PC-9 (cell line): Measurements from ENCODE around the gene IFNA1.
A peak's percentile ranks its signal among the peaks of the same experiment; 100 is the strongest.

Source experiments
- EZH2 ChIP-seq: fragments of 200-600 bp; sonication (generic); IDR thresholded peaks from 2 replicates; pipeline ENCODE4 v1.8.0; 2017; ENCODE audit warnings: antibody characterized with exemption, low read depth
- TF ChIP-seq, protein P1 (sequence below): fragments of 200-600 bp; sonication (generic); conservative IDR thresholded peaks from 2 replicates; pipeline ENCODE4 v1.6.1; 2017; ENCODE audit warnings: mixed run types, antibody characterized with exemption, mild to moderate bottlenecking, moderate library complexity

DNA sequence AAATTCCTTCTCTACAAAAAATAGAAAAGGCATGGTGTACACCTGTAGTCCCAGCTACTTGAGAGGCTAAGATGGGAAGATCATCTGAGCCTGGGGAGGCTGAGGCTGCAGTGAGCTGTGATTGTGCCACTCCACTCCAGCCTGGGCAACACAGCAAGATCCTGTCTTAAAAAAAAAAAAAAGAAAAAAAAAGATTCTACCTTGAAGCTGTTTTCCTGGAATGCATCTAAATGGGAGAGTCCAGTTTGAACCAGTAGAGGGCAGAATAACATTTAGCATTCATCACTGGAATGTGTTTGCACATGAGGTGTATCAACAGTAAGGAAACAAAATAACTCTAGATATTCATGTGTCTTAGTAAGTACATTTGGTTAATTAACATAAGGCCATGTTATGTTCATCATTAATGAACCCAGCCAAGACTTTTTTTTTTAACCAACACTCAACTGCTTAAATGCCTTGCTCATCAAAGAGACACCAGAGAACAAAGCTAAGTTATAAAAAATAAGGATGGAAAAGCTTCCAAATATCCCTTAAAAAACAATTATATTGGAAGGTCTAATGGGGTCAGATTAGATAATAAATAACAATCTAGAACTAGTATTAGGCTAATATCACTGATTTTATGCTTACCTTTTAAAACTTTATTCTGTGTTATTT is 25.8 kb downstream of the IFNA1 start:
- TF ChIP-seq, protein P1, sequence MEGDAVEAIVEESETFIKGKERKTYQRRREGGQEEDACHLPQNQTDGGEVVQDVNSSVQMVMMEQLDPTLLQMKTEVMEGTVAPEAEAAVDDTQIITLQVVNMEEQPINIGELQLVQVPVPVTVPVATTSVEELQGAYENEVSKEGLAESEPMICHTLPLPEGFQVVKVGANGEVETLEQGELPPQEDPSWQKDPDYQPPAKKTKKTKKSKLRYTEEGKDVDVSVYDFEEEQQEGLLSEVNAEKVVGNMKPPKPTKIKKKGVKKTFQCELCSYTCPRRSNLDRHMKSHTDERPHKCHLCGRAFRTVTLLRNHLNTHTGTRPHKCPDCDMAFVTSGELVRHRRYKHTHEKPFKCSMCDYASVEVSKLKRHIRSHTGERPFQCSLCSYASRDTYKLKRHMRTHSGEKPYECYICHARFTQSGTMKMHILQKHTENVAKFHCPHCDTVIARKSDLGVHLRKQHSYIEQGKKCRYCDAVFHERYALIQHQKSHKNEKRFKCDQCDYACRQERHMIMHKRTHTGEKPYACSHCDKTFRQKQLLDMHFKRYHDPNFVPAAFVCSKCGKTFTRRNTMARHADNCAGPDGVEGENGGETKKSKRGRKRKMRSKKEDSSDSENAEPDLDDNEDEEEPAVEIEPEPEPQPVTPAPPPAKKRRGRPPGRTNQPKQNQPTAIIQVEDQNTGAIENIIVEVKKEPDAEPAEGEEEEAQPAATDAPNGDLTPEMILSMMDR = peak; percentile 71
- no peak for TF ChIP-seq EZH2
